ENCODE data around the gene CCDC89.

Gene CCDC89

DNA sequence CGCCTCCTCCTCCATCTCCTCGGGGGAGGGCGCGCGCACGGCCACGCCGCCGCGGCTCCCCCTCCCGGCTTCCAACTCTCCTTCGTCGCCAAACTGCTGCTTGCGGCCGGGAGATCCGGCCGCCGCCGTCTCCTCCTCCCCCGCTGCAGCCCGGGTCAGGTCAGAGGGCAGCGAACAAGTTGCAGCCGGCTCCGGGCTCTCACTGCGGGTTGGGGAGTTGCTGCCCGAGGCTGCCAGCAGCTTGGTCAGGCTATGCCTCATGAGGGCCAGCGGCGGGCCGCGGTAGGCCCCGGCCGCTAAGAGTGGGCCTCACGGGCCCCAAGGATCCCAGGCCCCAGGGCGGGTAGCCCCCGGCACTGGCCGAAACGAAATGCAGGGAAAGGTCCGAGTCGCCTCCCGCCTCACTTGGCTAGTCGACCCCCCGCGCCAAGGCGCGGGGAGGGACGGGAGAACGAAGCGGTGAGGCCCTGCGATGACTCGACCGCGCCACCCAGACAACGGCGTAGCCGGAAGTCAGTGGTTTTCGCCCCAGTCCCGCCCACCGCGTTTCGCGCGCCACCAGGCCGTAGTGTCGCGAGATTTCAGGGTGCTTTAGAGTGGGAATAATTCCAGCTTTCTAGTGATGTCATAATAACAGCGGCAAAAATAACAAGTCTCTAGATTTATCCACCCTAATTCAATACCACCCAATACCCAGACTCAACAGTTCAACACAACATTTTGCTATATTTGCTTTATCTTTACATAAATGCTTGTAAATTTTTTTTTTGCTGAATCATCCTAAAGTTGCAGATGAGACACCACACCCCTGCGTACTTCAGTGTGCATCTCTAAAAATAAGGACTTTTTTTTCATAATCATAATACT, 21.1 kb downstream of the CCDC89 start, which contains the start of gene CREBZF (continued):
- TF ChIP-seq PBX3 (CRISPR knock-in tag; IDR thresholded peaks at IDR 0.05) (peak; percentile 38; the same call in 1 of the 2 replicates), ZBTB48 (tag by site-specific recombination; IDR thresholded peaks at IDR 0.05) (no peak), ATF2 (tag by site-specific recombination; IDR thresholded peaks at IDR 0.05; ENCODE audit: low read depth) (peak; percentile 93), KLF9 (tag by site-specific recombination; IDR thresholded peaks at IDR 0.05; ENCODE audit: low read depth) (peak; percentile 68), TSHZ1 (tag by site-specific recombination; IDR thresholded peaks at IDR 0.05; ENCODE audit: borderline replicate concordance) (no peak), ZBTB49 (tag by site-specific recombination; IDR thresholded peaks at IDR 0.05; ENCODE audit: low read depth) (no peak), ZNF501 (tag by site-specific recombination; IDR thresholded peaks at IDR 0.05) (peak; percentile 93), ZNF561 (tag by site-specific recombination; IDR thresholded peaks at IDR 0.05; ENCODE audit: borderline replicate concordance) (peak; percentile 63; the same call in 1 of the 2 replicates), ZNF76 (tag by site-specific recombination; IDR thresholded peaks at IDR 0.05; ENCODE audit: borderline replicate concordance, low read depth) (peak; percentile 70), ZNF530 (tag by site-specific recombination; IDR thresholded peaks at IDR 0.05; ENCODE audit: low read depth) (no peak), SP7 (tag by site-specific recombination; IDR thresholded peaks at IDR 0.05) (0 out of 2 replicates have a peak, but pooled peaks have one; percentile 34), KLF16 (tag by site-specific recombination; IDR thresholded peaks at IDR 0.05) (peak; percentile 72; the same call in 1 of the 2 replicates), ZNF629 (tag by site-specific recombination; IDR thresholded peaks at IDR 0.05) (peak; percentile 90), ZNF335 (tag by site-specific recombination; conservative IDR thresholded peaks at IDR 0.05) (peak; percentile 90), BCL11B (tag by site-specific recombination; IDR thresholded peaks at IDR 0.05; ENCODE audit: low read depth) (0 out of 2 replicates have a peak, but pooled peaks have one; percentile 64), ZFP37 (tag by site-specific recombination; IDR thresholded peaks at IDR 0.05) (0 out of 2 replicates have a peak, but pooled peaks have one; percentile 56)
- TF ChIP-seq, protein P1, sequence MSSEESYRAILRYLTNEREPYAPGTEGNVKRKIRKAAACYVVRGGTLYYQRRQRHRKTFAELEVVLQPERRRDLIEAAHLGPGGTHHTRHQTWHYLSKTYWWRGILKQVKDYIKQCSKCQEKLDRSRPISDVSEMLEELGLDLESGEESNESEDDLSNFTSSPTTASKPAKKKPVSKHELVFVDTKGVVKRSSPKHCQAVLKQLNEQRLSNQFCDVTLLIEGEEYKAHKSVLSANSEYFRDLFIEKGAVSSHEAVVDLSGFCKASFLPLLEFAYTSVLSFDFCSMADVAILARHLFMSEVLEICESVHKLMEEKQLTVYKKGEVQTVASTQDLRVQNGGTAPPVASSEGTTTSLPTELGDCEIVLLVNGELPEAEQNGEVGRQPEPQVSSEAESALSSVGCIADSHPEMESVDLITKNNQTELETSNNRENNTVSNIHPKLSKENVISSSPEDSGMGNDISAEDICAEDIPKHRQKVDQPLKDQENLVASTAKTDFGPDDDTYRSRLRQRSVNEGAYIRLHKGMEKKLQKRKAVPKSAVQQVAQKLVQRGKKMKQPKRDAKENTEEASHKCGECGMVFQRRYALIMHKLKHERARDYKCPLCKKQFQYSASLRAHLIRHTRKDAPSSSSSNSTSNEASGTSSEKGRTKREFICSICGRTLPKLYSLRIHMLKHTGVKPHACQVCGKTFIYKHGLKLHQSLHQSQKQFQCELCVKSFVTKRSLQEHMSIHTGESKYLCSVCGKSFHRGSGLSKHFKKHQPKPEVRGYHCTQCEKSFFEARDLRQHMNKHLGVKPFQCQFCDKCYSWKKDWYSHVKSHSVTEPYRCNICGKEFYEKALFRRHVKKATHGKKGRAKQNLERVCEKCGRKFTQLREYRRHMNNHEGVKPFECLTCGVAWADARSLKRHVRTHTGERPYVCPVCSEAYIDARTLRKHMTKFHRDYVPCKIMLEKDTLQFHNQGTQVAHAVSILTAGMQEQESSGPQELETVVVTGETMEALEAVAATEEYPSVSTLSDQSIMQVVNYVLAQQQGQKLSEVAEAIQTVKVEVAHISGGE (tag by site-specific recombination; conservative IDR thresholded peaks at IDR 0.05; ENCODE audit: low read depth): peak; percentile 42; the same call in 1 of the 2 replicates
- TF ChIP-seq, protein P2, sequence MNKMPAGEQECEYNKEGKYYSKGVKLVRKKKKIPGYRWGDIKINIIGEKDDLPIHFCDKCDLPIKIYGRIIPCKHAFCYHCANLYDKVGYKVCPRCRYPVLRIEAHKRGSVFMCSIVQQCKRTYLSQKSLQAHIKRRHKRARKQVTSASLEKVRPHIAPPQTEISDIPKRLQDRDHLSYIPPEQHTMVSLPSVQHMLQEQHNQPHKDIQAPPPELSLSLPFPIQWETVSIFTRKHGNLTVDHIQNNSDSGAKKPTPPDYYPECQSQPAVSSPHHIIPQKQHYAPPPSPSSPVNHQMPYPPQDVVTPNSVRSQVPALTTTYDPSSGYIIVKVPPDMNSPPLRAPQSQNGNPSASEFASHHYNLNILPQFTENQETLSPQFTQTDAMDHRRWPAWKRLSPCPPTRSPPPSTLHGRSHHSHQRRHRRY (tag by site-specific recombination; IDR thresholded peaks at IDR 0.05): no peak
